Measurements from ENCODE around the gene EHD4. TPM values are rescaled to one million over a fixed set of nuclear protein-coding genes. Genes with fewer than 3 reads are reported as not detected.

The EHD4 gene
- total and polyA plus RNA-seq, 9 of the 15 experiments (the other 6 are each of a cell fraction or from before 2014, with no cell fraction given), result 0.89 to 10.3 (median 6.4) TPM

DNA sequence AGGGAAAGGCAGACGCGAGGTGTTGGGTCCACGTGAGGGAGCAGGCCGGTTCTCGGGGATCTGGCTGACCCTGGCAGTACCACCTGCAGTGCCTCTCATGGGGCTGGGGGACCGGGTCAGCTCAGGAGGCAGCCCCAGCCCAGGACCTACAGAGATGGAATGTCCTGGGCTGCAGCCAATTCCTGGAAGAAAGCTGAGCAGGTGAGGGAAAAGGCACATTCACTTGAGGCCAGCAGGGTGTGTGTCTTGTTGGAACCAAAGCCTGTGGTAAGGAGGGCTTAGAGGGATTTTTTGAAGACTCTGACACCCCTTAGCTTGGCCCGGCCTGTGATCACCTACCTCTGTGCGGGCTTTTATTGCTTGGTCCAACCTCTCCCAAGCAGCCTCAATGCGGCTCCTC is 117.9 kb downstream of the EHD4 start:
- WGBS (ENCODE audit: insufficient coverage, low coverage, missing lambda C conversion rate), result 12% methylated on average over 4 of the region's 9 CpGs
- CTCF ChIA-PET (ENCODE audit: low intra/inter-chr PET ratio), result no interaction called here
- no TSS peak for BruUV-seq (replicated peaks)
- Histone ChIP-seq H3K9me1 (ENCODE audit: control insufficient read depth, insufficient read depth, low read length) (no peaks in the 10 kb centered on the region), H3K4me3 (no peak overlapping the region), H4K20me1 (replicated peaks; ENCODE audit: control insufficient read depth, insufficient read depth, low read length) (peaks cover 12% of the 10 kb centered on the region), H3K36me3 (ENCODE audit: control insufficient read depth, insufficient read depth, low read length) (no peaks in the 10 kb centered on the region), H3K4me2 (ENCODE audit: insufficient read depth, low read length) (no peak overlapping the region), H3K9me3 (replicated peaks; ENCODE audit: control insufficient read depth, insufficient read depth, low read depth, low read length) (no peaks in the 10 kb centered on the region), H2AFZ (ENCODE audit: low read depth, low read length) (no peak overlapping the region), H3K9ac (ENCODE audit: insufficient read depth in 1 of 2, low read depth in 2 of 2, low read length in 2 of 2) (0 out of 4 replicates have a peak overlapping the region, but pooled peaks of 1 of the 2 experiments have one; percentile 43), H3K4me1 (replicated peaks in 1 of 2; ENCODE audit: control insufficient read depth in 2 of 2, insufficient read depth in 2 of 2, low read length in 2 of 2) (peaks cover 0 to 52% of the 10 kb centered on the region in 2 experiments; a peak in 2 of 5 replicates), H3K27me3 (ENCODE audit: control insufficient read depth in 2 of 2, insufficient read depth in 2 of 2, low read length in 2 of 2) (peaks cover 46 to 86% of the 10 kb centered on the region in 2 experiments; a peak in 4 of 5 replicates), H3K79me2 (ENCODE audit: control insufficient read depth, insufficient read depth, low read length) (no peaks in the 10 kb centered on the region), H3K27ac (ENCODE audit: extremely low read depth, low read depth, low read length) (no peak overlapping the region)
- FAIRE-seq, result no peak
- TF ChIP-seq, protein P1, sequence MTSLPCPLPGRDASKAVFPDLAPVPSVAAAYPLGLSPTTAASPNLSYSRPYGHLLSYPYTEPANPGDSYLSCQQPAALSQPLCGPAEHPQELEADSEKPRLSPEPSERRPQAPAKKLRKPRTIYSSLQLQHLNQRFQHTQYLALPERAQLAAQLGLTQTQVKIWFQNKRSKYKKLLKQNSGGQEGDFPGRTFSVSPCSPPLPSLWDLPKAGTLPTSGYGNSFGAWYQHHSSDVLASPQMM (CRISPR knock-in tag; IDR thresholded peaks at IDR 0.05), result no peak
- TF ChIP-seq PTTG1 (tag; IDR thresholded peaks at IDR 0.05; ENCODE audit: low read depth) (no peak), TCF3 (CRISPR knock-in tag; IDR thresholded peaks at IDR 0.05) (no peak), MAFF (IDR thresholded peaks at IDR 0.05; ENCODE audit: low read length) (no peak), ZNF644 (tag; IDR thresholded peaks at IDR 0.05; ENCODE audit: low read depth) (no peak), RUNX1 (IDR thresholded peaks at IDR 0.05; ENCODE audit: low read depth) (no peak), ZNF57 (CRISPR knock-in tag; IDR thresholded peaks at IDR 0.05) (no peak), ZNF507 (tag; conservative IDR thresholded peaks at IDR 0.05) (no peak), ZNF133 (CRISPR knock-in tag; IDR thresholded peaks at IDR 0.05) (no peak), RFX5 (IDR thresholded peaks at IDR 0.05; ENCODE audit: low read depth, low read length) (no peak), RFX1 (IDR thresholded peaks at IDR 0.05) (no peak), BMI1 (IDR thresholded peaks at IDR 0.05; ENCODE audit: low read length) (no peak), ELF1 (tag; IDR thresholded peaks at IDR 0.05) (no peak), PRMT5 (CRISPR knock-in tag; IDR thresholded peaks at IDR 0.05) (no peak), TAF1 (IDR thresholded peaks at IDR 0.05; ENCODE audit: control insufficient read depth, extremely low read depth, insufficient read depth, low read length, severe bottlenecking) (no peak)
- DNase-seq (ENCODE audit: extremely low read depth in 1 of 4, low spot score in 3 of 4), result no peak
- ATAC-seq, result no peak
- POLR2A ChIA-PET, result interaction anchor here (0.9 to 1.1 kb wide), 3 partner anchors 9 to 59 kb away, joined by 3 to 5 read pairs (median 3); partner anchors contain the start of gene JMJD7
- intact Hi-C loops (cut with micrococcal nuclease) (no loop called here), in situ Hi-C loops (cut with MboI) (no loop called here)

All from K562 (cell line).